Measurements from ENCODE around the gene APBA3. TPM values are rescaled to one million over a fixed set of nuclear protein-coding genes. Genes with fewer than 3 reads are reported as not detected.

APBA3 gene
- total and polyA plus RNA-seq, 2 experiments from 2014 or later, result 34.3 to 49.4 TPM

DNA sequence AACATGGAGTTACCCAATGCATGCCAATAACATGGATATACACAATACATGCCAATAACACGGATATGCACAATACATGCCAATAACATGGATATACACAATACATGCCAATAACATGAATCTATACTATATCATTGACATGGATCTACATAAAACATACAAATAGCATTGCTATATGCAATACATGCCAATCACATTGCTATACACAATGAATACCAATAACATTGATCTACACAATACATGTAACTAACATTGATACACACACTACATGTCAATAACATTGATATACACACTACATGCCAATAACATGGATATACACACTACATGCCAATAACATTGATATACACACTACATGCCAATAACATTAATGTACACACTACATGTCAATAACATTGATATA is 60.3 kb downstream of the APBA3 start:
- DNase-seq (ENCODE audit: low read depth in 1 of 2, low spot score in 1 of 2), result no peak
- no peak for TF ChIP-seq CTCF (IDR thresholded peaks at IDR 0.05; ENCODE audit: low read depth, low read length)

More for the DNA sequence above, 60.3 kb downstream of the APBA3 start:
- Histone ChIP-seq H3K4me1 (ENCODE audit: low read depth) (peaks cover 8% of the 10 kb centered on the region), H3K36me3 (no peaks in the 10 kb centered on the region), H3K4me3 (no peak overlapping the region), H3K9me3 (ENCODE audit: low read depth) (no peaks in the 10 kb centered on the region), H3K27ac (no peak overlapping the region), H3K27me3 (no peaks in the 10 kb centered on the region)

Other genes with a start within 250 kb of the APBA3 start
- 1.9 and 5.4 TPM in 2 replicates for gene TEKTIP1, start 222.5 kb downstream of the APBA3 start, total RNA-seq
- gene TEKTIP1, start 222.5 kb downstream of the APBA3 start, polyA plus RNA-seq, result 4.0 and 5.9 TPM in 2 replicates
- gene MFSD12, start 204.1 kb downstream of the APBA3 start, total RNA-seq, result 89.0 and 110 TPM in 2 replicates
- gene MFSD12, start 204.1 kb downstream of the APBA3 start, polyA plus RNA-seq, result 51.5 and 71.8 TPM in 2 replicates
- 202 and 253 TPM in 2 replicates for gene HMG20B, start 188.7 kb downstream of the APBA3 start, total RNA-seq
- gene HMG20B, start 188.7 kb downstream of the APBA3 start, polyA plus RNA-seq, result 154 and 177 TPM in 2 replicates
- 0.28 and 0.54 TPM in 2 replicates for gene GIPC3, start 176.2 kb downstream of the APBA3 start, total RNA-seq
- 0.13 and 2.2 TPM in 2 replicates for gene GIPC3, start 176.2 kb downstream of the APBA3 start, polyA plus RNA-seq
- gene TBXA2R, start 154.8 kb downstream of the APBA3 start, total RNA-seq, result 0.15 and 0.18 TPM in 2 replicates
- gene TBXA2R, start 154.8 kb downstream of the APBA3 start, polyA plus RNA-seq, result 0.40 and 1.0 TPM in 2 replicates
- gene CACTIN, start 134.9 kb downstream of the APBA3 start, total RNA-seq, result 31.0 and 49.0 TPM in 2 replicates
- gene CACTIN, start 134.9 kb downstream of the APBA3 start, polyA plus RNA-seq, result 19.4 and 20.1 TPM in 2 replicates
- gene PIP5K1C, start 61.2 kb downstream of the APBA3 start, total RNA-seq, result 24.1 and 28.4 TPM in 2 replicates
- gene PIP5K1C, start 61.2 kb downstream of the APBA3 start, polyA plus RNA-seq, result 21.0 and 21.8 TPM in 2 replicates
- 2.8 and 5.2 TPM in 2 replicates for gene TJP3, start 53.3 kb downstream of the APBA3 start, total RNA-seq
- gene TJP3, start 53.3 kb downstream of the APBA3 start, polyA plus RNA-seq, result 3.0 and 5.0 TPM in 2 replicates
- 37.9 and 57.8 TPM in 2 replicates for gene MRPL54, start 990 bp upstream of the APBA3 start, total RNA-seq
- 81.5 and 91.2 TPM in 2 replicates for gene MRPL54, start 990 bp upstream of the APBA3 start, polyA plus RNA-seq
- gene RAX2, start 10.5 kb upstream of the APBA3 start, total RNA-seq, result not detected in 2 replicates
- gene RAX2, start 10.5 kb upstream of the APBA3 start, polyA plus RNA-seq, result not detected in 2 replicates
- 4.9 and 6.9 TPM in 2 replicates for gene MATK, start 24.7 kb upstream of the APBA3 start, total RNA-seq
- 4.8 and 7.4 TPM in 2 replicates for gene MATK, start 24.7 kb upstream of the APBA3 start, polyA plus RNA-seq
- 18.8 and 24.2 TPM in 2 replicates for gene ZFR2, start 107.3 kb upstream of the APBA3 start, total RNA-seq
- 43.0 and 44.7 TPM in 2 replicates for gene ZFR2, start 107.3 kb upstream of the APBA3 start, polyA plus RNA-seq
- gene ATCAY, start 119.0 kb upstream of the APBA3 start, total RNA-seq, result 0.15 and 0.25 TPM in 2 replicates
- 0.29 and 0.40 TPM in 2 replicates for gene ATCAY, start 119.0 kb upstream of the APBA3 start, polyA plus RNA-seq
- gene NMRK2, start 171.4 kb upstream of the APBA3 start, total RNA-seq, result 32.9 and 46.5 TPM in 2 replicates
- gene NMRK2, start 171.4 kb upstream of the APBA3 start, polyA plus RNA-seq, result 34.3 and 39.4 TPM in 2 replicates
- gene DAPK3, start 209.4 kb upstream of the APBA3 start, total RNA-seq, result 133 and 157 TPM in 2 replicates
- gene DAPK3, start 209.4 kb upstream of the APBA3 start, polyA plus RNA-seq, result 72.1 and 90.2 TPM in 2 replicates
- gene EEF2, start 223.8 kb upstream of the APBA3 start, total RNA-seq, result 2,213 and 2,849 TPM in 2 replicates
- 316 and 530 TPM in 2 replicates for gene EEF2, start 223.8 kb upstream of the APBA3 start, polyA plus RNA-seq
- 32.6 and 35.4 TPM in 2 replicates for gene PIAS4, start 246.0 kb upstream of the APBA3 start, total RNA-seq
- gene PIAS4, start 246.0 kb upstream of the APBA3 start, polyA plus RNA-seq, result 9.6 and 11.3 TPM in 2 replicates

Measured in cardiac muscle cell (in vitro differentiated cells and primary cell).